IPS-NIHi11 (cell line): ENCODE measurements around the gene SLC22A23.

ENCODE experiments used
- DNase-seq: peaks from one replicate; pipeline ENCODE4 v3.0.0; 2012; ENCODE audit warnings: mixed read lengths, low spot score

Gene SLC22A23

DNA sequence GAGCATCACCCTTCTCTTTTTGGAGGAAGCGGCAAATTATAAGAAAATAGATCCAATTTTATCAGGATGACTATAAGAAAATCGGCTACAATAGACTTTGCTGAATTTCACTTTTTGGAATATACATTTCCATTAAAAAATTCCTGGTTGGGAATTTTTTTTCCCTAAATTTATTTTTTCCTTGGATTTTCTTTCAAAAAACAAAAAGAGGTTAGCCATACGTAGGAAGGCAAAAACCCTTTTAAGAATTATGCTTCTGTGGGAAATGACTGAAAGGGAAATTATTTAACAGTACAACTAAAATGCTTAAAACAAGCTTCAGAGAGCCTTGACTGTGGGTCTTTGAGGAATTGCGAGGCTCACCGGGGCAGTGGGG lies 86.9 kb downstream of the SLC22A23 start:
- DNase-seq, result no peak

DNA sequence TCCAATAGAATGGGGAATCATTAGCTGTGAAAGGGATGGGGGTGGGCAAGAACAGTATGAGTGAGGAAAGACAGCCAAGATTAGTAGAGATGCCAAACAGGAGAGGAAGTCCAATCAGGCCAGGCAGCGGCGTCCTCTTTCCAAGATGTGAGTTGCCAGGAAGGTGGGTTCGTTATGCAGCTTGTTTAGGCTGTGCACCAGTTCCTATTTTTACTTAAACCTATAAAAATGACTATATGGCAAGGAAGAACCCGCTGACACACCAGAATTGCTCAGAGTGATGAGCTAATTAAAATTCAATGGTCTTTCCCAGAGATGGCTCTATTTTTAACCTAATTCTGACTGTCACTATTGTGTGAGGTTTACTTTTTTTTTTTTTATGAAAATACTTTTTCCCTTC lies 88.2 kb downstream of the SLC22A23 start:
- DNase-seq, result no peak

DNA sequence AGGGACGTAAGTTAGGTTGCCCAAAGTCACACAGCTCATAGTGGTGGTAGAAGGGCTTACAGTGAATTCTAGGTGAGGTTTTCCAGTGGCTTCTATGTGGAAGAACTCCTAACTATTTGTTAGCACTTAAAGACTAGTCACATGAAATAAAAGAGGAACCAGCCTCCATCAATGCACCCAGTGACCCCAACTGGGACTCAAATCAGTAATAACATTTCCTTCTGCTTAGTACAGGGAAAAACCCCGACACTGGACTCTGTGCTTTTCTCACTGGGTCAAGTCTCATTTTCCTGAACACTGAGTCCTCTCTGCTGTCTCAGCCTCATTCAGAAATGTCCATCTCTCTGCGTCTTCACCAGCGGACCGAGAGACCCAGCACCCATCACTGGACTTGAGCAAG lies 89.2 kb downstream of the SLC22A23 start:
- DNase-seq, result no peak

DNA sequence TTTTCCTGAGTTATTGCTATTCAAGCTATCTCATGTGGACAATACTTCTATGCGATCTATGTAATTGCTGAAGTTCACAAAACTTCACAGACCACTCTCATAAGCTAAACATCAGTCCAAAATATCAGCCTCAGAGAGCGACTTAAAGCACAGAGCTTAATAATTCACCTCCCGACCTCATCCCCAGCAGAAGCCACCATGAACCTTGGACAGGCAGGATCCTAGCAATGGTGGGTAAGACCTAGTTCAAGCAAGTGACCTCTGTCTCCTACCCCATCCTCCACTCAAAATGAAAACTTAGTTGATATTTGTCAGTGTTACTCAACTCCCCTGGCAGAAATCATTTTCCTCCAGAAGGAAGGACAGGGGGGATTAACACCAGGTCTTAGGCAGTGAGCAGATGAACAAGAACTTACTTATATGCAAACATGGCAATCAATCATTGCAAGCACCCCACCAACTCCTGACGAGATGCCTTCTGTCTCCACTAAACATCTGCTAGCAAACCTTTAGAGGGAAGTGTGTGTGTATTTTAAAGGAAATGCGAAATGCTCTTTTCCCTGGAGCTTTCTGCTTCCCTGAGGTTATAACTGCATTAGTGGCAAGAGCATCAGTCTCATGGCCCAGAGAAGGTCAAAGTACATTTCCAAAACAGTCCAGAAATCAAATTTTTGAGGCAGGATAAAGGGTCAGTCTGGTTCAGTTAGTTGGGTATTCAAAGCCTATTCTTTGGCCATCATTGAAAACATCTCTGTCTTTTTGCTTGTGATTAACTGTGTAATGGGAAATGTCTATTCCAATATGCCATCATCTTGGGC lies 90.0 kb downstream of the SLC22A23 start:
- no peak for DNase-seq

DNA sequence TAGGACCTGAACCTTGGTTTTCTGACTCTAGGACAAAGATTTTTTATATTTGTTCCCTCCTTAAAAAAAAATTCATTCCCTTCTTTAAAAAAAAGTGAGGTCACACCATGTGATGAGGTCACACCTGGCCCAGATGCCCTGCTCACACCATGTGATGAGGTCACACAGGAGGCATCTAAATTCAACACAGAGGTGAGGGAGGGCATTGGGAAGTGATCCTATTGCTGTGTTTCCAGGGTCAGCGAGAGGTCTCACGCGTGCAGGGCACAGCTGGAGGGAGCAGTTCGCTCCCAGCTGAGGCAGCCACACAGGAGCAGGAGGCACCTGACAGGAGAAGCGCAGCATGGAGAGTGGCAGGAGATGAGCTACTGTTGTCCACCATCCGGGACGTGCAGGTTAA lies 92.5 kb downstream of the SLC22A23 start:
- DNase-seq, result no peak

- DNase-seq, result peak; percentile 56
These were observed 93.4 kb downstream of the SLC22A23 start for GRCh38 chr6:3363296-3364025.

- DNase-seq, result no peak
These were observed 95.4 kb downstream of the SLC22A23 start for GRCh38 chr6:3361312-3362037.

DNA sequence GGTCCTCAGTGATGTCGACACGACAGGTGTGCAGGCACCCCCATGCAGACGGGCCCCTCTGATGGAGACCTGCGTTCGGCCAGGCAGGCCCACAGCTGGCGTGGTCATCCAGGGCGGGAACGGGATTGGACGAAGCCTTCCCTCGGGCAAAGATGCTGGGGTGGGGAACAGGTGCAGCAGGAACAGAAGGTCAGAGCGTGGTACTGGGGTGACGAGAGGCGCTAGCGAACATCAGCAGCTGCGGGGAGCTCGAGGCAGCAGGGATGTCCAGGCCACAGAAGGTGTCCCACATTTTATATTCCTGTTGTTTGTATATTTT lies 96.2 kb downstream of the SLC22A23 start:
- DNase-seq, result no peak

GRCh38 chr6:3359973-3360726 lies 96.7 kb downstream of the SLC22A23 start:
- no peak for DNase-seq

DNA sequence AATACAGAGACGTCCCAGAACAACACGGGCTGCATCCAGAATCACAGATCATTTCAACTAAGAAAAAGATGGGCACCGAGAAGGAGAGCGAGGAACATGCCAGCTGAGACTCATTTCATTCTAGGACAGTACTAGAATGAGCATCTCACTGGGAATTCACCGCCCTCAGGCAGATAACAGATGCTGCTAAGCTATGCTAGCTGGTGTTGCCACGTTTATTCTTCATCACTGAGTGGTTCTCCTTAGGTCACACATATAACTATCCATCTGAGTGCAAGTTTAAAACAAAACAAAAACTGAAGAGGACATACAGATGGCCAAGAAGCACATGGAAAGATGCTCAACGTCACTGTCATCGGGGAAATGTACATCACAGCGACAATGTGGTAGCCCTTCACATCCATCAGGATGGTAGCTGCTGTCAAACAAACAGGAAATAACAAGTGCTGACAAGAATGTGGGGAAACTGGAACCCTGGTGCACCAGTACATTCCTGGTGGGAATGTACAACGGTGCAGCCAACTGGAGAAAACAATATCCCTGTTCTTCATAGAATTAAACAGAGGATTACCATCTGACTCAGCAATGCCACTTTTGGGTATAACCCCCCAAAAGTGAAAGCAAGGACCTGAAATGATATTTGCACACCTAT lies 97.6 kb downstream of the SLC22A23 start:
- DNase-seq, result no peak

GRCh38 chr6:3358413-3359100 lies 98.3 kb downstream of the SLC22A23 start:
- no peak for DNase-seq

DNA sequence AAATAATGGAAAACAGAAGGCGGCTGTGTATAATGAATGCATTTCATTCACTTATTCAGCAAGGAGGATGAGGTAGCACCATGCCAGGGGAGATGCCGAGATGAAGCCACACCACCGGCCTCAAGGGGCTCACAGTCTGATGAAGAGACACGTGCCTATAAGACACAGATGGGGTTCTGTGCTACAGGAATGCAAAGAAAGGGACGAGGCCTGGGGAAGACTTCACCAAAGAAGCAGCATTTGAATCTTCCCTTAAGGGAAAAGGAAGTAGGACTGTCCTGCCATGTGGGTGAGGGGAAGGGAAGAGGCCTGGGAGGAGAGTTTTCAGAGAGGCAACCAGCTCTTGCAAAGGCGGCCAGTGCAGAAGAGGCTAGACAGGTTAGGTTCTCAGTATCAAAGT lies 99.2 kb downstream of the SLC22A23 start:
- no peak for DNase-seq

DNA sequence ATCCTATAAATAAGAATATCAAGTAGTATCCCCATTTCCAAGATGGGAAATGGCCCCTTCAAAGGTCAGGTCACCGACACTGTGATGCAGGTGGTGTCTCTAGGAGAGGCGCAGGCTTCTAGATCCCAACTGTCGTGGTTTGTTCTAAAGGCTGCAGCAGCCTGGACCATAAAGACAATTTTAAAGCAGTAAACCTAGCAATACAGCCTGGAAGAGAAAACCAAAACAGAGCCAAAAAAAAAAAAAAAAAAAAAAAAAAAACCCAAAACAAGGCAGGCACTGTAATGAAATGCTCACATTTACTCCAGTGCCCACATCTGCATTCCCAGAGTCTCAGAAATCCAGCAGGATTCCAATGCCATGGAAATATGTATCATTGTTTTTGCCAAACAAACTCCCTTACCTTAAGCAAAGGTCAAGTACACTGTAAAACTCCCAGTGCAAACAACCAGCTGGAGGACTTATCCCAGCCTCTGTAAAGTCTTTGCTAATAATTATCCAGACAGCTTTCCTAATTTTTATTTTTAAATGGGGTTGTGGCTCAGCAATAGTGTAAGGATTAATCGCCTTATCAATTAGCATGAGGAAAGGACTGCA lies 99.9 kb downstream of the SLC22A23 start:
- DNase-seq, result no peak

GRCh38 chr6:3356056-3356823 lies 100.6 kb downstream of the SLC22A23 start:
- DNase-seq, result peak; percentile 78

DNA sequence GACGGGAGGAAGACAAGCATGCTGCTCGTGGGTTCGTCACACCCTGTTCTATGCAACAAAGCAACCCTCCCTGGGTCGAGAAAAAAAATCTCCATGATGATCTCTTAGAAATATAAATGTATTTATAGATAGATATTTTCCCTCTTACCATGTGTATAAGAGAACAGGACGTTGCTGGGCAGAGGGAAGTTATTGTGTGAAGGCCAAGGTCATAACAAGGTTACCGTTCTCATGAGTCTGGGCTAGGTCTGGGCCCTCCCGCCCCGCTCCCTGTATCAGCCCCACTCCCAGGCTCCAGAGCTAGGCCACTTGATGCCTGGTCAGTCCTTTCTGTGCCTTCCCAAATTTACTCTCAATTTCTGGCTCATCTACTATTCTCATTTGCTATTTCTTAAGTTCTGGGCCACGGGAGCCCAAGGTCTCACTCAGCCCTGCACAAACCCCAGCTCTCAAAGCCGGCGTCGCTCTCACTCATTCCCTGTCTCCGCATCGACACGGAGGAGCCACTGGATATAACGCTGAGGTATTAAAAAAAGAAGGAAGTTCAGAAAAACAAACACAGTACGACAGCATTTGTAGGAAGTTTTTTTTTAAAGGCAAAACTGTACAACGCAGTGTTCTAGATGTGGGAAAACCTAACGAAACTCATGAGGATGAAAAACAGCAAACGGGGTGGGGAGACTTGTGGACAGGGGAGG lies 101.3 kb downstream of the SLC22A23 start:
- no peak for DNase-seq

DNA sequence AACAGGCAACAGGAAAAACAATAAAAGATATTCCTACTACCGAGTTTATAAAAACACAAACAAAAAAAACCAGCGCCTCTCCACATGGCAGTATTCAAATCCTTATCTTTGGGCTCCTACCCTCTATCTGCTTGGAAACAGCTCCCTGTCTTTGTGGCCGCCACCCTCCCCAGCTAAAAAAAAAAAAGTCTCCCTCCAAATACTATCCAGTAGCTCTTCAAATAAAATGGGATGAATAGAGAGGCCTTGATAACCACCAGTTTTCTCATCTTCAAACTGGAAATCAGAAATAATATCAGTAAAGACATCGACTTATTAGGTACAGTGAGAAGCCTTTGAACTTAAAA lies 101.9 kb downstream of the SLC22A23 start:
- DNase-seq, result no peak

GRCh38 chr6:3353939-3354338 lies 102.9 kb downstream of the SLC22A23 start:
- DNase-seq, result no peak

GRCh38 chr6:3353213-3353903 lies 103.5 kb downstream of the SLC22A23 start:
- DNase-seq, result no peak

DNA sequence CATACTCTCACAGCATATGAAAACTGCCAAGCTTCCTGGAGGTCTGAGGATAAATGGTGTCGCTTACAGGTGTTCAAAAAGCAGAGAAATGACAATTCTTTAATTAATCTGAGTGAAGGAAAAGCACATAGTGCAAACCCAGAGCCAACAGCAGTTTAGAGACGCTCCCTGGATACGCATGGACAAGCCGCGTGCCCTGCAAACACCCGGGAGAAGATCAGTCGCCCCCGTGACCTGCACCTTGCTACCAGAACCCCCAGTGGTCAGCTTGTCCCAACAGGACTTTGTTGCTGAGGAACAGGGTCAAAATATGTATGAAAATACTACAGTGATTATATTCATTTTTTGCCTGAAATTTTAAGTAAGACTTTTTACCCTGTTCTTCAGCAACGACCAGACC lies 104.2 kb downstream of the SLC22A23 start:
- no peak for DNase-seq
